Anterior cingulate cortex (tissue), 58 donors: ENCODE measurements around the gene ELMO1.

ENCODE experiments used
- DNase-seq, 58 donors: peaks; one replicate each; lab custom pipeline; 2025; lab: John Stamatoyannopoulos, UW

Gene ELMO1

GRCh38 chr7:37448636-37449361 is at the start of gene ELMO1:
ELMO1 (minus strand) TSS chr7:37448864; CDS start chr7:37342690, 106,174 bp downstream.
- DNase-seq, result peak in 52 of 58 donors; percentile 2 to 80 (median 46)

GRCh38 chr7:37497576-37497975 is 48.9 kb upstream of the ELMO1 start:
- peak in 3 of 58 donors; percentile 11 to 33 (median 11) for DNase-seq

GRCh38 chr7:37495574-37496184 is 47.0 kb upstream of the ELMO1 start:
- peak in 1 of 58 donors; percentile 10 for DNase-seq

- DNase-seq, result no peak
Measured at GRCh38 chr7:37494926-37495325, 46.3 kb upstream of the ELMO1 start.

- no peak for DNase-seq
Measured at GRCh38 chr7:37493810-37494209, 45.1 kb upstream of the ELMO1 start.

GRCh38 chr7:37493123-37493522 is 44.5 kb upstream of the ELMO1 start:
- peak in 19 of 58 donors; percentile 2 to 70 (median 37) for DNase-seq

GRCh38 chr7:37491919-37492694 is 43.4 kb upstream of the ELMO1 start:
- DNase-seq, result peak in 1 of 58 donors; percentile 10

- DNase-seq, result peak in 1 of 58 donors; percentile 38
Measured at GRCh38 chr7:37489703-37490102, 41.0 kb upstream of the ELMO1 start.

GRCh38 chr7:37488163-37488764 is 39.6 kb upstream of the ELMO1 start:
- no peak for DNase-seq

GRCh38 chr7:37484426-37485073 is 35.9 kb upstream of the ELMO1 start:
- peak in 3 of 58 donors; percentile 8 to 59 (median 20) for DNase-seq

GRCh38 chr7:37483627-37484026 is 35.0 kb upstream of the ELMO1 start:
- no peak for DNase-seq

GRCh38 chr7:37482953-37483352 is 34.3 kb upstream of the ELMO1 start:
- no peak for DNase-seq

GRCh38 chr7:37482505-37482904 is 33.8 kb upstream of the ELMO1 start:
- DNase-seq, result peak in 1 of 58 donors; percentile 29

GRCh38 chr7:37481722-37482288 is 33.1 kb upstream of the ELMO1 start:
- DNase-seq, result peak in 1 of 58 donors; percentile 7

- peak in 1 of 58 donors; percentile 15 for DNase-seq
Measured at GRCh38 chr7:37481154-37481553, 32.5 kb upstream of the ELMO1 start.

GRCh38 chr7:37480041-37481031 is 31.7 kb upstream of the ELMO1 start:
- DNase-seq, result peak in 8 of 58 donors; percentile 10 to 30 (median 20)

- DNase-seq, result no peak
Measured at GRCh38 chr7:37476881-37477450, 28.3 kb upstream of the ELMO1 start.

GRCh38 chr7:37476428-37476827 is 27.8 kb upstream of the ELMO1 start:
- peak in 9 of 58 donors; percentile 3 to 44 (median 17) for DNase-seq
